K562 (cell line): ENCODE data around the gene DNAAF2. TPM values are rescaled to one million over a fixed set of nuclear protein-coding genes. Genes with fewer than 3 reads are reported as not detected.

Experiments
- CREB3L1 ChIP-seq: fragments of 450-650 bp; IDR thresholded peaks from 2 replicates; pipeline ENCODE4 v1.6.1; 2014; ENCODE audit warnings: low read depth, mild to moderate bottlenecking, moderate library complexity, borderline replicate concordance
- FOXM1 ChIP-seq, 2 experiments: fragments of 450-650 bp in 1 of 2; sonication (generic) in 1 of 2; formaldehyde crosslinking in 1 of 2; IDR thresholded peaks; 2 replicates each; pipeline versions ENCODE4 v1.6.1 to v1.9.0; 2017 to 2022; ENCODE audit warnings: low read depth in 2 of 2, mild to moderate bottlenecking in 2 of 2, missing genetic modification reagents in 1 of 2, moderate library complexity in 1 of 2
- NCOA6 ChIP-seq: fragments of 450-650 bp; IDR thresholded peaks from 2 replicates; pipeline ENCODE4 v1.6.1; 2017; ENCODE audit warnings: mild to moderate bottlenecking
- NFIC ChIP-seq: fragments of 450-650 bp; IDR thresholded peaks from 2 replicates; pipeline ENCODE4 v1.6.1; 2017; ENCODE audit warnings: mild to moderate bottlenecking, inconsistent platforms
- RFX7 ChIP-seq: fragments of 250-450 bp; sonication (Bioruptor Pico); IDR thresholded peaks from 2 replicates; pipeline ENCODE4 v1.5.1; 2021; ENCODE audit warnings: mild to moderate bottlenecking
- SRSF1 ChIP-seq: fragments of 200-400 bp; formaldehyde crosslinking; IDR thresholded peaks from 2 replicates; pipeline ENCODE4 v1.6.1; 2017; ENCODE audit warnings: mild to moderate bottlenecking, low read depth, low read length, moderate library complexity
- ZNF57 ChIP-seq: fragments of 450-650 bp; formaldehyde crosslinking; IDR thresholded peaks from 2 replicates; pipeline ENCODE4 v1.4.0; 2020; ENCODE audit warnings: mild to moderate bottlenecking, moderate library complexity
- polyA plus RNA-seq, 8 experiments: library from polyadenylated mRNA; depleted of rRNA in 4 of 8; stranded (reverse) in 5 of 8; unstranded in 3 of 8; fragments of >200 nt; fragmentation: Nextera tagmentation in 2 of 8; fragmentation: Illumina TruSeq in 1 of 8; extraction: Ambion mirVana in 2 of 8; extraction: Trizol in 1 of 8; gene quantifications; 2 replicates each; pipeline versions ENCODE4 v1.2.1 to v1.2.3, GENCODE V29; 2011 to 2014; ENCODE audit warnings: inconsistent platforms in 1 of 8, missing spikeins in 1 of 8
- total RNA-seq, 7 experiments: library from RNA; depleted of rRNA in 6 of 7; stranded (reverse); fragments of >200 nt in 6 of 7; fragmentation: Illumina TruSeq in 2 of 7; extraction: Trizol in 2 of 7; gene quantifications; 2 replicates each; pipeline versions ENCODE4 v1.2.1 to v1.2.3, GENCODE V29; 2011 to 2021; ENCODE audit warnings: low replicate concordance in 1 of 7
- TF ChIP-seq, protein P1 (sequence below): fragments of 450-650 bp; IDR thresholded peaks from 2 replicates; pipeline ENCODE4 v1.6.1; 2016; ENCODE audit warnings: borderline replicate concordance

The DNAAF2 gene
- total and polyA plus RNA-seq, 9 of the 15 experiments (the other 6 are each of a cell fraction or from before 2014, with no cell fraction given) = 2.4 to 14.6 (median 11.1) TPM

GRCh38 chr14:49585803-49586672, 49.0 kb downstream of the DNAAF2 start, which contains the start of gene RPS29 (continued):
- TF ChIP-seq, protein P1, sequence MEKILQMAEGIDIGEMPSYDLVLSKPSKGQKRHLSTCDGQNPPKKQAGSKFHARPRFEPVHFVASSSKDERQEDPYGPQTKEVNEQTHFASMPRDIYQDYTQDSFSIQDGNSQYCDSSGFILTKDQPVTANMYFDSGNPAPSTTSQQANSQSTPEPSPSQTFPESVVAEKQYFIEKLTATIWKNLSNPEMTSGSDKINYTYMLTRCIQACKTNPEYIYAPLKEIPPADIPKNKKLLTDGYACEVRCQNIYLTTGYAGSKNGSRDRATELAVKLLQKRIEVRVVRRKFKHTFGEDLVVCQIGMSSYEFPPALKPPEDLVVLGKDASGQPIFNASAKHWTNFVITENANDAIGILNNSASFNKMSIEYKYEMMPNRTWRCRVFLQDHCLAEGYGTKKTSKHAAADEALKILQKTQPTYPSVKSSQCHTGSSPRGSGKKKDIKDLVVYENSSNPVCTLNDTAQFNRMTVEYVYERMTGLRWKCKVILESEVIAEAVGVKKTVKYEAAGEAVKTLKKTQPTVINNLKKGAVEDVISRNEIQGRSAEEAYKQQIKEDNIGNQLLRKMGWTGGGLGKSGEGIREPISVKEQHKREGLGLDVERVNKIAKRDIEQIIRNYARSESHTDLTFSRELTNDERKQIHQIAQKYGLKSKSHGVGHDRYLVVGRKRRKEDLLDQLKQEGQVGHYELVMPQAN = peak; percentile 56; the same call in 1 of the 2 replicates
- TF ChIP-seq SRSF1 (no peak), NFIC (peak; percentile 51; the same call in 1 of the 2 replicates), CREB3L1 (peak; percentile 46; the same call in 1 of the 2 replicates), RFX7 (CRISPR knock-in tag) (no peak), NCOA6 (no peak), FOXM1 (IDR thresholded peaks at IDR 0.05; ENCODE audit: low read depth) (no peak), FOXM1 (CRISPR knock-in tag; IDR thresholded peaks at IDR 0.05; ENCODE audit: low read depth) (no peak), ZNF57 (CRISPR knock-in tag) (no peak)
